Panc1 (cell line): Measurements from ENCODE around the gene VWF.

Source experiments
- SIN3A ChIP-seq: IDR thresholded peaks from 2 replicates; pipeline ENCODE4 v1.6.1; 2012; ENCODE audit warnings: low read depth, mild to moderate bottlenecking, low read length, moderate library complexity, borderline replicate concordance; ENCODE audit not compliant: insufficient read depth
- TF ChIP-seq, protein P1 (sequence below): fragments of 450-650 bp; IDR thresholded peaks from 2 replicates; pipeline ENCODE4 v1.5.1; 2017; ENCODE audit warnings: mild to moderate bottlenecking
- TF ChIP-seq, protein P2 (sequence below), 2 experiments: IDR thresholded peaks; 2 replicates each; pipeline ENCODE4 v1.6.1; 2011 to 2012; ENCODE audit warnings: low read depth in 2 of 2, control low read depth in 1 of 2, low read length in 1 of 2, mild to moderate bottlenecking in 1 of 2, moderate library complexity in 1 of 2; ENCODE audit not compliant: insufficient read depth in 1 of 2

DNA sequence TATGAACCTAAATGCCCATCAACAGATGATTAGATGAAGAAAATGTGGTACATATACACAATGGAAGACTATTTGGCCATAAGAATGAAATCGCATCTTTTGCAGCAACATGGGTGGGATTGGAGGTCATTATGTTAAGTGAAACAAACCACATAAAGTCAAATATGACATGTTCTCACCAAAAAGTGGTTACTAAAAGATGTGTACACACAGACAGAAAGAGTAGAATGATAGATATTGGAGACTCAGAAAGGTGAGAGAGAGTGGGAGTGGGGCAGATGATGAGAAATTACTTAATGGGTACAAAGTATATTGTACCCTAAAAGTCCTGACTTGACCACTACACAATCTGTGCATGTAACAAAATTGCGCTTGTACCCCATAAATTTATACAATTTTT lies 19.6 kb downstream of the VWF start:
- no peak for TF ChIP-seq SIN3A
- TF ChIP-seq, protein P1, sequence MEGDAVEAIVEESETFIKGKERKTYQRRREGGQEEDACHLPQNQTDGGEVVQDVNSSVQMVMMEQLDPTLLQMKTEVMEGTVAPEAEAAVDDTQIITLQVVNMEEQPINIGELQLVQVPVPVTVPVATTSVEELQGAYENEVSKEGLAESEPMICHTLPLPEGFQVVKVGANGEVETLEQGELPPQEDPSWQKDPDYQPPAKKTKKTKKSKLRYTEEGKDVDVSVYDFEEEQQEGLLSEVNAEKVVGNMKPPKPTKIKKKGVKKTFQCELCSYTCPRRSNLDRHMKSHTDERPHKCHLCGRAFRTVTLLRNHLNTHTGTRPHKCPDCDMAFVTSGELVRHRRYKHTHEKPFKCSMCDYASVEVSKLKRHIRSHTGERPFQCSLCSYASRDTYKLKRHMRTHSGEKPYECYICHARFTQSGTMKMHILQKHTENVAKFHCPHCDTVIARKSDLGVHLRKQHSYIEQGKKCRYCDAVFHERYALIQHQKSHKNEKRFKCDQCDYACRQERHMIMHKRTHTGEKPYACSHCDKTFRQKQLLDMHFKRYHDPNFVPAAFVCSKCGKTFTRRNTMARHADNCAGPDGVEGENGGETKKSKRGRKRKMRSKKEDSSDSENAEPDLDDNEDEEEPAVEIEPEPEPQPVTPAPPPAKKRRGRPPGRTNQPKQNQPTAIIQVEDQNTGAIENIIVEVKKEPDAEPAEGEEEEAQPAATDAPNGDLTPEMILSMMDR, result no peak
- TF ChIP-seq, protein P2, sequence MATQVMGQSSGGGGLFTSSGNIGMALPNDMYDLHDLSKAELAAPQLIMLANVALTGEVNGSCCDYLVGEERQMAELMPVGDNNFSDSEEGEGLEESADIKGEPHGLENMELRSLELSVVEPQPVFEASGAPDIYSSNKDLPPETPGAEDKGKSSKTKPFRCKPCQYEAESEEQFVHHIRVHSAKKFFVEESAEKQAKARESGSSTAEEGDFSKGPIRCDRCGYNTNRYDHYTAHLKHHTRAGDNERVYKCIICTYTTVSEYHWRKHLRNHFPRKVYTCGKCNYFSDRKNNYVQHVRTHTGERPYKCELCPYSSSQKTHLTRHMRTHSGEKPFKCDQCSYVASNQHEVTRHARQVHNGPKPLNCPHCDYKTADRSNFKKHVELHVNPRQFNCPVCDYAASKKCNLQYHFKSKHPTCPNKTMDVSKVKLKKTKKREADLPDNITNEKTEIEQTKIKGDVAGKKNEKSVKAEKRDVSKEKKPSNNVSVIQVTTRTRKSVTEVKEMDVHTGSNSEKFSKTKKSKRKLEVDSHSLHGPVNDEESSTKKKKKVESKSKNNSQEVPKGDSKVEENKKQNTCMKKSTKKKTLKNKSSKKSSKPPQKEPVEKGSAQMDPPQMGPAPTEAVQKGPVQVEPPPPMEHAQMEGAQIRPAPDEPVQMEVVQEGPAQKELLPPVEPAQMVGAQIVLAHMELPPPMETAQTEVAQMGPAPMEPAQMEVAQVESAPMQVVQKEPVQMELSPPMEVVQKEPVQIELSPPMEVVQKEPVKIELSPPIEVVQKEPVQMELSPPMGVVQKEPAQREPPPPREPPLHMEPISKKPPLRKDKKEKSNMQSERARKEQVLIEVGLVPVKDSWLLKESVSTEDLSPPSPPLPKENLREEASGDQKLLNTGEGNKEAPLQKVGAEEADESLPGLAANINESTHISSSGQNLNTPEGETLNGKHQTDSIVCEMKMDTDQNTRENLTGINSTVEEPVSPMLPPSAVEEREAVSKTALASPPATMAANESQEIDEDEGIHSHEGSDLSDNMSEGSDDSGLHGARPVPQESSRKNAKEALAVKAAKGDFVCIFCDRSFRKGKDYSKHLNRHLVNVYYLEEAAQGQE (IDR thresholded peaks at IDR 0.05; ENCODE audit: insufficient read depth in 1 of 2, low read depth in 2 of 2, low read length in 1 of 2), result no peak
